ENCODE results near the gene ADAMTS13. TPM values are rescaled to one million over a fixed set of nuclear protein-coding genes. Genes with fewer than 3 reads are reported as not detected.

Gene ADAMTS13
- total and polyA plus RNA-seq, 12 donors = 1.5 to 17.8 (median 3.5) TPM

DNA sequence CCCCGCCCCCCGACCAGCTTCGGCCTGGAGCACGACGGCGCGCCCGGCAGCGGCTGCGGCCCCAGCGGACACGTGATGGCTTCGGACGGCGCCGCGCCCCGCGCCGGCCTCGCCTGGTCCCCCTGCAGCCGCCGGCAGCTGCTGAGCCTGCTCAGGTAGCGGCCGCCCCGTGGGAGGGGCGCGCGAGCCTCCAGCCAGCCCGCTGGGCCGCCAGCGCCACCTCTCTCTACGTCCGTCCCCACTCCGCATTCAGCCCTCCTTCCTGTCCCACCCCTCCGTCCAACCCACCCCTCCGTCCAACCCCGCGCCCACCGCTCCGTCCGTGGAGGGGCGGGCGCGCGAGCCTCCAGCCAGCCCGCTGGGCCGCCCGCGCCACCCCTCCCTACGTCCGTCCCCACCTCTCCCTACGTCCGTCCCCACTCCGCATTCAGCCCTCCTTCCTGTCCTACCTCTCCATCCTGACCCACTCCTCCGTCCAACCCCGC, 6.5 kb downstream of the ADAMTS13 start:
- TF ChIP-seq, protein P1, sequence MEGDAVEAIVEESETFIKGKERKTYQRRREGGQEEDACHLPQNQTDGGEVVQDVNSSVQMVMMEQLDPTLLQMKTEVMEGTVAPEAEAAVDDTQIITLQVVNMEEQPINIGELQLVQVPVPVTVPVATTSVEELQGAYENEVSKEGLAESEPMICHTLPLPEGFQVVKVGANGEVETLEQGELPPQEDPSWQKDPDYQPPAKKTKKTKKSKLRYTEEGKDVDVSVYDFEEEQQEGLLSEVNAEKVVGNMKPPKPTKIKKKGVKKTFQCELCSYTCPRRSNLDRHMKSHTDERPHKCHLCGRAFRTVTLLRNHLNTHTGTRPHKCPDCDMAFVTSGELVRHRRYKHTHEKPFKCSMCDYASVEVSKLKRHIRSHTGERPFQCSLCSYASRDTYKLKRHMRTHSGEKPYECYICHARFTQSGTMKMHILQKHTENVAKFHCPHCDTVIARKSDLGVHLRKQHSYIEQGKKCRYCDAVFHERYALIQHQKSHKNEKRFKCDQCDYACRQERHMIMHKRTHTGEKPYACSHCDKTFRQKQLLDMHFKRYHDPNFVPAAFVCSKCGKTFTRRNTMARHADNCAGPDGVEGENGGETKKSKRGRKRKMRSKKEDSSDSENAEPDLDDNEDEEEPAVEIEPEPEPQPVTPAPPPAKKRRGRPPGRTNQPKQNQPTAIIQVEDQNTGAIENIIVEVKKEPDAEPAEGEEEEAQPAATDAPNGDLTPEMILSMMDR (IDR thresholded peaks at IDR 0.05) = peak in 1 of 9 donors; percentile 6
- ATAC-seq = peak in 6 of 8 donors; percentile 12 to 42 (median 30)
- no peak for DNase-seq
- Histone ChIP-seq H3K27me3 (peaks cover 5 to 53% (median 41%) of the 10 kb centered on the region in 7 donors), H3K27ac (no peak overlapping the region), H3K9me3 (no peaks in the 10 kb centered on the region), H3K4me1 (peaks cover 0 to 5% (median 3%) of the 10 kb centered on the region in 9 donors), H3K4me3 (peak overlapping the region in 6 of 10 donors; percentile 12 to 38 (median 32)), H3K36me3 (no peaks in the 10 kb centered on the region)
- intact Hi-C loops (cut with DNase I) = loop anchor here in 1 of 10 donors (5.0 kb wide), 1 partner anchor 1094 kb away; no protein-coding TSS in a partner anchor
- WGBS, 2 donors = 1 to 2% methylated on average over 24 to 56 of the region's 57 CpGs

DNA sequence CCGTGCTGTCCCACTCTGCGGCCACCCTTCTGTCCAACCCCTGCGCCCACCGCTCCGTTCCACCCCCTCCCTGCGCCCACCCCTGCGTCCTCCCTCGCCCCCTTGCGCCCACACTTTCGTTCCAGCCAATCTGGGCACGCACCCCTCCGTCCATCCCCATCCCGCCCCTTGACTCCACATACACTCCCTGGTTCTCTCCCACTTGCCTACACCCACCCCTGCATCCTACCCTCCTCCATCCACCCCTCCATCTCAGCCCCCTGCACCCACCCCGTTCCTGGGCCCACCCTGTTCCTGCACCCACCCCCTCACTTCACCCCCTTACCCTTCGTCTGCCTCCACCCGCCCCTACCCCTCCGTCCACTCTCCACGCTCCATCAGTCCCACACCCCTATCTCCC, 7.0 kb downstream of the ADAMTS13 start:
- TF ChIP-seq, protein P1 (IDR thresholded peaks at IDR 0.05) = no peak
- intact Hi-C loops (cut with DNase I) = loop anchor here in 1 of 10 donors (5.0 kb wide), 1 partner anchor 1093 kb away; no protein-coding TSS in a partner anchor
- ATAC-seq (no peak), DNase-seq (no peak)
- Histone ChIP-seq H3K4me3 (no peak overlapping the region), H3K27ac (no peak overlapping the region), H3K9me3 (no peaks in the 10 kb centered on the region), H3K27me3 (peaks cover 5 to 49% (median 41%) of the 10 kb centered on the region in 7 donors), H3K36me3 (no peaks in the 10 kb centered on the region), H3K4me1 (peaks cover 0 to 5% (median 3%) of the 10 kb centered on the region in 9 donors)
- 4 to 7% methylated on average over 14 to 18 of the region's 18 CpGs for WGBS, 2 donors

DNA sequence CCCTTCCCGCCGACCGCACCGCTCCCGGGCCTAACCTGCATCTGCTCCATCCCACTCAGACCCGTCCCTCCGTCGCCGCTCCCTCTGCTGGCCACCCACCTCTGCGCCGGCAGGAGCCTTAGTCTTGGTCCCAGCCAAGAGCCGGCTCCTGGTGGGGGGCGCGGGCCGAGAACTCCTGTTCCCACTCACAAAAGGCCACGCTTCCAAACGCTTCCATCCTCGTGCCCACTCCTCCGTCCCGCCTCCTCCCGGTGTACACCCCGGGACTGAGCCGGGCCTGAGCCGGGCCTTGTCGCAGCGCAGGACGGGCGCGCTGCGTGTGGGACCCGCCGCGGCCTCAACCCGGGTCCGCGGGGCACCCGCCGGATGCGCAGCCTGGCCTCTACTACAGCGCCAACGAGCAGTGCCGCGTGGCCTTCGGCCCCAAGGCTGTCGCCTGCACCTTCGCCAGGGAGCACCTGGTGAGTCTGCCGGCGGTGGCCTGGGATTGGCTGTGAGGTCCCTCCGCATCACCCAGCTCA, 7.5 kb downstream of the ADAMTS13 start:
- 21% methylated on average over 49 of the region's 49 CpGs for WGBS, 2 donors
- peaks cover 0 to 5% (median 3%) of the 10 kb centered on the region in 9 donors for H3K4me1 ChIP-seq
- no peak overlapping the region for H3K27ac ChIP-seq

DNA sequence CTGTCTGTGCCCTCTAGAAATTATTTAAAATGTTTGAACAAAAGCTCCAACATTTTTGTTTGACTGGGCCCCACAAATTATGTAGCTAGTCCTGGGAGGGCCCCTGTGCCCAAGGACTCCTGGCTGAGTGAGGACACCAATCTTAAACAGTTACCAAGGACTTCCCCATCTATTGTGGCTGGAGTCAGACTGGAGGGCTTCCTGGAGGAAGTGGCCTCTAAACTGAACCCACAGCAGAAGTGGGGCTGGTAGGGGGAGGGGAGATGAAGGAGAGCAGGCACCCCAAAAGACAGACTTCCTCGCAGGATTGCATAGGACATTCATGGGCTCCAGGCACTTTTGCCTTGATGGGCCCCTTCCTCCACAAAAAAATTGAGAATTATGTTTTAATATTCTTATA, 8.1 kb downstream of the ADAMTS13 start:
- Histone ChIP-seq H3K36me3 (no peaks in the 10 kb centered on the region), H3K4me1 (peaks cover 0 to 5% (median 3%) of the 10 kb centered on the region in 9 donors), H3K4me3 (no peak overlapping the region), H3K27me3 (peaks cover 5 to 44% (median 38%) of the 10 kb centered on the region in 7 donors), H3K9me3 (no peaks in the 10 kb centered on the region), H3K27ac (no peak overlapping the region)
- DNase-seq (no peak), ATAC-seq (no peak)
- intact Hi-C loops (cut with DNase I) = no loop called here
- 90 to 100% methylated on average over 1 of the region's 1 CpG for WGBS, 2 donors
- TF ChIP-seq, protein P1 (IDR thresholded peaks at IDR 0.05) = no peak

More for the DNA sequence above, 7.5 kb downstream of the ADAMTS13 start:
- intact Hi-C loops (cut with DNase I) = loop anchor here in 1 of 10 donors (5.0 kb wide), 1 partner anchor 1093 kb away; no protein-coding TSS in a partner anchor
- TF ChIP-seq, protein P1 (IDR thresholded peaks at IDR 0.05) = peak in 5 of 9 donors; percentile 17 to 38 (median 32)
- H3K36me3 ChIP-seq = no peaks in the 10 kb centered on the region
- no peak overlapping the region for H3K4me3 ChIP-seq
- H3K27me3 ChIP-seq = peaks cover 5 to 44% (median 41%) of the 10 kb centered on the region in 7 donors
- peak in 3 of 8 donors; percentile 45 to 60 (median 51) for ATAC-seq
- DNase-seq = peak; percentile 23 to 31
- H3K9me3 ChIP-seq = no peaks in the 10 kb centered on the region
